IMR-90 (cell line): ENCODE data around the gene CCNI.
A peak's percentile ranks its signal among the peaks of the same experiment; 100 is the strongest.

Experiments
- CEBPB ChIP-seq: IDR thresholded peaks from 2 replicates; pipeline ENCODE4 v1.6.1; 2012; ENCODE audit warnings: low read depth, low read length, improper control_type of control experiment
- CTCF ChIP-seq: conservative IDR thresholded peaks from 2 replicates; pipeline ENCODE4 v1.5.1; 2012; ENCODE audit warnings: mild to moderate bottlenecking, low read depth, low read length, improper control_type of control experiment
- ELK1 ChIP-seq: fragments of 150-350 bp; IDR thresholded peaks from 2 replicates; pipeline ENCODE4 v1.6.1; 2016; ENCODE audit warnings: low read depth, mild to moderate bottlenecking, low read length, moderate library complexity, borderline replicate concordance
- MAFK ChIP-seq: IDR thresholded peaks from 2 replicates; pipeline ENCODE4 v1.6.1; 2012; ENCODE audit warnings: low read depth, low read length, improper control_type of control experiment
- MAZ ChIP-seq: IDR thresholded peaks from 2 replicates; pipeline ENCODE4 v1.6.1; 2012; ENCODE audit warnings: low read depth, mild to moderate bottlenecking, low read length, improper control_type of control experiment, moderate library complexity, borderline replicate concordance
- MXI1 ChIP-seq: IDR thresholded peaks from 2 replicates; pipeline ENCODE4 v1.6.1; 2012; ENCODE audit warnings: low read depth, mild to moderate bottlenecking, low read length, moderate library complexity, borderline replicate concordance
- NFE2L2 ChIP-seq: fragments of 150-350 bp; IDR thresholded peaks from 2 replicates; pipeline ENCODE4 v1.6.1; 2016; ENCODE audit warnings: low read depth, mild to moderate bottlenecking, low read length
- POLR2A ChIP-seq: IDR thresholded peaks from 2 replicates; pipeline ENCODE4 v1.6.1; 2012; ENCODE audit warnings: mild to moderate bottlenecking, low read depth, low read length
- RAD21 ChIP-seq: IDR thresholded peaks from 2 replicates; pipeline ENCODE4 v1.6.1; 2012; ENCODE audit warnings: low read length, improper control_type of control experiment
- RCOR1 ChIP-seq: IDR thresholded peaks from 2 replicates; pipeline ENCODE4 v1.6.1; 2012; ENCODE audit warnings: mild to moderate bottlenecking, low read length, improper control_type of control experiment; ENCODE audit not compliant: insufficient replicate concordance
- RFX5 ChIP-seq: IDR thresholded peaks from 2 replicates; pipeline ENCODE4 v1.8.0; 2012; ENCODE audit warnings: low read depth, mild to moderate bottlenecking, low read length, moderate library complexity
- USF2 ChIP-seq: fragments of 150-350 bp; IDR thresholded peaks from 2 replicates; pipeline ENCODE4 v1.6.1; 2017; ENCODE audit warnings: mild to moderate bottlenecking, antibody characterized with exemption, low read length, low read depth

GRCh38 chr4:77075869-77076799, at the start of gene CCNI:
- no peak for TF ChIP-seq CTCF
- no peak for TF ChIP-seq RAD21
- no peak for TF ChIP-seq MAFK
- TF ChIP-seq RFX5, result no peak
- TF ChIP-seq ELK1, result no peak
- no peak for TF ChIP-seq USF2
- TF ChIP-seq POLR2A, result peak; percentile 97
- no peak for TF ChIP-seq RCOR1
- TF ChIP-seq NFE2L2, result no peak
- no peak for TF ChIP-seq CEBPB
- peak; percentile 94 for TF ChIP-seq MAZ
- TF ChIP-seq MXI1, result no peak; the same call in 1 of the 2 replicates
